Mesodermal cell (in vitro differentiated cells): ENCODE results near the gene HOOK1.
"Not testable (repeated sequence)": the region's sequence is repeated elsewhere in the genome, so short reads cannot be mapped to it uniquely, and the experiment has no call there.

Experiments used
- H3K27ac ChIP-seq: 2 replicates; pipeline ENCODE4 v1.7.0; 2013; ENCODE audit warnings: mild to moderate bottlenecking, low read depth, low read length, moderate library complexity; ENCODE audit not compliant: severe bottlenecking
- H3K36me3 ChIP-seq: 2 replicates; pipeline ENCODE4 v1.7.1; 2013; ENCODE audit warnings: mild to moderate bottlenecking, low read length, moderate library complexity; ENCODE audit not compliant: control insufficient read depth, insufficient read depth
- H3K4me1 ChIP-seq: one replicate; pipeline ENCODE4 v1.7.1; 2013; ENCODE audit warnings: mild to moderate bottlenecking, low read length; ENCODE audit not compliant: insufficient read depth, control insufficient read depth, poor library complexity, severe bottlenecking
- H3K4me3 ChIP-seq: 2 replicates; pipeline ENCODE4 v1.7.0; 2013; ENCODE audit warnings: low read length, control low read depth, mild to moderate bottlenecking; ENCODE audit not compliant: insufficient read depth, poor library complexity, severe bottlenecking; ENCODE audit errors: extremely low read depth
- H3K9me3 ChIP-seq: 2 replicates; pipeline ENCODE4 v1.7.1; 2013; ENCODE audit warnings: mild to moderate bottlenecking, low read length, moderate library complexity; ENCODE audit not compliant: control insufficient read depth
- WGBS, 2 experiments: methylation state at CpG; one replicate each; pipeline ENCODE4 v1.1.5; 2013; ENCODE audit warnings: missing lambda C conversion rate in 2 of 2; ENCODE audit not compliant: insufficient coverage in 2 of 2; 5-methylcytosine and 5-hydroxymethylcytosine counted together

The HOOK1 gene

DNA sequence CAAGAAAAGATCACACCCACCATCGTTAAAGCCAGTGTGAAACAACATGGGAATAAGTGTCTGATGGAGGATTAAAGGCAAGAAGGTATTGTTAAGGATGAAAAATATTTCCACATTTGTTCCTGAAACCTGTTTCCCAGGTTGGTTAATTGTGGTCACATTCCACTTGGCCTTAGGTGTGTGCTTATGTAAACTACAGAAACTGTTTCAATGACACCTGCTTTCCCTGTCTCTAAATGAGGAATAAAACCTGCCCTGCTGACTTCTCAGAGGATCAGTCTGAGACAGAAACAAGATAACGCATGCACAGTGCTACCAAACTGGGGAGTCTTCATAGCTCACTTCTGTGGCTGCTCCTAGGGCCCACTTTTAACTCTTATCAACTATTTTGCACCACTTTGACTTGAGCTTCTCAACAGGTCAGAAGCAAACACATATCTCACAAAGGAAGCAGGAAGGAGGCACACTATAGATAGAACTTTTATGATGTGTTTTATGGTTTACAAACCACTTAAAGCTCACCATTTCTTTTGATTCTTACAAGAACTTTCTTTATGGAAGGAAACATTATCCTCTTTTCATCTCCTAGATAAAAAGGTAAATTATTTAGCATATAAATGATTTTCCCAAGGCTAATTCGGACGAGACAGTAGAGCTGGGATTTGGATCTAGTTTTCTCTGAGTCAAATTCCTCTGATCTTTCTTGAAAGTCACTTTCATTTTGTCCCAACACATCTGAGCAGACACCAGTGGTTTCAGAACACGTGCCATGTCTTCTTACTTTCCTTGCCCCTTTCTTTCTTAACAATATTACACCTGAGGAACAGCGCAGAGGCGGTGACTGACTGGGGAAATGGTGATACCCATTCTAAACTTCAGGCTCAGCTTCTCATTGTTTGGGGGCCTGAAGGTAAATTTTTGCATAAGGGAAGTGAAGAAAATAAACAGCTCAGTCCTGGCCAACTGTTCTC is 78.4 kb downstream of the HOOK1 start:
- H3K9me3 ChIP-seq: peaks cover 15% of the 10 kb centered on the region
- H3K4me3 ChIP-seq: no peak overlapping the region
- H3K4me1 ChIP-seq: no peaks in the 10 kb centered on the region
- H3K36me3 ChIP-seq: no peaks in the 10 kb centered on the region
- H3K27ac ChIP-seq: no peak overlapping the region
- WGBS, 2 experiments: 94 to 100% methylated on average over 1 to 4 of the region's 7 CpGs

DNA sequence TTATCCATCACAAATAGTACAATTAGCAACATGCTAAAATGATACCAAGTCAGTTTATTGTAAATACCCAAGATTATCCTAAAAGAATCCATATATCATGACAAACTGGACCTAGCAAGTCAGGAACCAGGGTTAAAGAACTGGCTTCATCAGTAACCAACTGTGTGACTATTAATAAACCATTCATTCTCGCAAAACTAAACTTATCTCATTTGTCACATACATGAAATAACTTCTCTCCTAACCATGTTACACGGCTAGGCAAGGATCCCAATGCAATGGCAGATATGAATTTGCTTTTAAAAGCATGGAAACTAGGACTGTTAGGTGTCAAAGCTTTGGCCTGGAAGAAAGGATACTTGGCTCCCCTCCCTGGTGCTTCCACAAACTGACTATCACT is 82.4 kb downstream of the HOOK1 start:
- no peak overlapping the region for H3K27ac ChIP-seq

DNA sequence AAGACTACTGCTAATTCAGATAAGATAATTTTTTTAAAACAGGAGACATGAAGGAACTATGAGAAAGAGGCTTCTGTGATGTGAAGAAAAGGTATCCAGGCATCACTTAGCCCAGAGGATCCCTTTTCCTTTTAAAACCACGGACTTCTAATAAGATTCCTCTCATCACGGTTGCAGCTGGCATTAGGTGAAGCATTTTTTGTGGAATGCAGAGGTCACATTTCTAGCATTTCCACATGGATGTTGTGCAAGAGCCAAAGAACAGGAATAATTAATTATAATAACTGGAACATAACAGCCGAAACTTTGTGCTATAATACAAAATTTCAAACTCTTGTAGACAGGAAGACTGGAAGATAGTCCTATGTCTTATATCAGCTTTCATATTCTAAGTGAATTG is 84.2 kb downstream of the HOOK1 start:
- Histone ChIP-seq H3K9me3 (no peaks in the 10 kb centered on the region), H3K4me1 (no peaks in the 10 kb centered on the region), H3K4me3 (no peak overlapping the region), H3K36me3 (no peaks in the 10 kb centered on the region), H3K27ac (no peak overlapping the region)
- no CpG with 5 or more reads among the region's 3 CpGs for whole genome bisulfite sequencing, 2 experiments

More for the DNA sequence above, 82.4 kb downstream of the HOOK1 start:
- Histone ChIP-seq H3K36me3 (no peaks in the 10 kb centered on the region), H3K9me3 (no peaks in the 10 kb centered on the region), H3K4me3 (no peak overlapping the region), H3K4me1 (no peaks in the 10 kb centered on the region)
- no CpG with 5 or more reads among the region's 2 CpGs for WGBS, 2 experiments

DNA sequence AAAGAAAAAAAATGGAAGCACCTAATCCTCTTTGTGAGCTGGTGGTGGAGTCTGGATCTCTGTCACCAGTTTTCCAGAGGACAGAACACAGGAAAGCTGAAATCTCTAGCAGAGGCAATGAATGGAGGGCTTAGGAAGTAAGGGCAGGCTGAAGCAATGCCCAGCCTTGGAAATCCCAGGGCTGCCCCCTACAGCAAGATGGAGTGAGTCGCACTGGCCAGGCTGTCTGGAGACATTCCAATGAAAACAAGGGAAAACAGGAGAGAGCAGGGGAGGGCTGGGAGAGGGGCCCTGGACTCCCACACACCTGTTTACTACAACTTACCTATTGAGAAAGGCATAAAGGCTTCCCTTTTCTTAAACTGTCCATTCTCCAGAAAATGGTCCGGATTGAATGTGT is 85.9 kb downstream of the HOOK1 start:
- H3K36me3 ChIP-seq: no peaks in the 10 kb centered on the region
- WGBS, 2 experiments: 100% methylated on average over 1 of the region's 2 CpGs
- no peaks in the 10 kb centered on the region for H3K4me1 ChIP-seq
- no peak overlapping the region for H3K4me3 ChIP-seq
- no peaks in the 10 kb centered on the region for H3K9me3 ChIP-seq
- H3K27ac ChIP-seq: no peak overlapping the region

DNA sequence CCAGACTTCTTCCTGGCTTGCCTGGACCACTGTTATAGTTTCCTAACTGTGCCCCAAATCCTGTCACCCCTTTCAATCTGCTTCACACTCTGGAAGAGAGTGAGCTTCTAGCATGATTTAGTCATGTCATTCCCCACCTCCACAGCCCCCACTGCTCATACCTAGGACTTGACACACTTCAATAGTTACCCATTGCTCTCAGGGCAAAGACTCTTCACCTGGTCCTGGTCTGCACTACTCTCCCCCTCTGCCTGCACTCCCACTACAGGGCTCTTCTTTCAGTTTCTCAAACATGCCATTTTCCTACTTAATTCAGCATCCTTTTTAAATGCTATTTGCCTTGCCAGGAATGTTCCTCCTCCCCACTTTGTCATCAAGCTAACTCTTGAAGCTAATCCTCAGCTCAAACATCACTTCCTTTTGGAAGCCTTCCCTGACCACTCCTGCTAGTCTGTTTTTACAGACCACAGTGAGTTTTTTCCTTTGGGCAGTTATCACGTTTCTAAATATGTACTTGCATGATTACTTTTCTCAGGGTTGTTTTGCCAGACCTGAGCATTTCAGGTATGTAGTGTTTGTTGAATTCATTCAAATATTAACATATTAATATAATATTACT is 87.1 kb downstream of the HOOK1 start:
- H3K4me1 ChIP-seq: no peaks in the 10 kb centered on the region
- H3K27ac ChIP-seq: no peak overlapping the region
- H3K9me3 ChIP-seq: no peaks in the 10 kb centered on the region
- no peak overlapping the region for H3K4me3 ChIP-seq
- H3K36me3 ChIP-seq: no peaks in the 10 kb centered on the region
- WGBS, 2 experiments: no CpG with 5 or more reads among the region's 1 CpG

DNA sequence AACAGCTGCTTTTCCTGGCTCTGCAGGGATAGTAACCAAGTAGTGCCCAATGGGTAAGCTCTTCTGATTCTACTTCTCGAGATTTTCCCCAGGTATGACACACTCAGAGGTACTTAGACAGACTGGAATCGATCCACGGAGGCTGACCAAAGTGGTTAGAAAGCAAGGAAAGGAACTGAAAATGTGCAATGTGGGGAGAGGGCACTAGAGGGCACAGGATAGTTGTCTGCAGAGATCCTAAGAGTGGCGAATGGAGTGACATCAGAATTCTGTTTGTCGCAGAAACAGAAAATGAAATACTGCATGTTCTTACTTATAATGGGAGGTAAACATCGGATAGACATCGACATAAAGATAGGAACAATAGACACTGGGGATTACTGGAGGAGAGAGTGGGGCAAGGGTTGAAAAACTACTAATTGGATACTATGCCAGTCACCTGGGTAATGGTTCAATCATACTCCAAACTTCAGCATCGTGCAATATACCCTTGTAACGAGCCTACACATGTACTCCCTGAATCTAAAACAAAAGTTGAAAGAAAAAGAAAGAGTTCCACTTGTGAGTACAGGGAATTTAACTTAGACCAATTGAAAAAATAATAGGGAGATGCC is 88.5 kb downstream of the HOOK1 start:
- WGBS, 2 experiments: 50 to 54% methylated on average over 5 to 7 of the region's 9 CpGs
- Histone ChIP-seq H3K4me3 (no peak overlapping the region), H3K4me1 (no peaks in the 10 kb centered on the region), H3K36me3 (no peaks in the 10 kb centered on the region), H3K9me3 (no peaks in the 10 kb centered on the region), H3K27ac (no peak overlapping the region)

DNA sequence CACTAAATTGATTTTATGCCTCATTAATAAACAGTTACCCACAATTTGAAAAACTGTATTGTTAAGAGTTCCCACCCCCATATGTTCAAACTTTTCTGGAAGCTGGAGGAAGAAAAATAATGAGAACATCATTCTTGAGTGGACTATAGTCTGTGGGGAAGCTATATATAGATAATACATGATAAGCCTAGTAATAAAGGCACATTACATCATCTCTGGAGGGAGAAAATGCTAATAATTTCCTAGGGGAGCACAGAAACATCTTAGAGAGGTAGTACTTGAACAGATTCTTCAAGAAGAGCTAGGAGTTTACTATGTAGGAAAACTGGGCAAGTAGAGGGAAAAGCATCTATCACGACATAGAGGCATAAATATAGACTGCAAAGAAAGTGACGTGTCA is 92.2 kb downstream of the HOOK1 start:
- 86 to 91% methylated on average over 2 of the region's 2 CpGs for WGBS, 2 experiments
- no peaks in the 10 kb centered on the region for H3K9me3 ChIP-seq
- no peaks in the 10 kb centered on the region for H3K36me3 ChIP-seq
- no peak overlapping the region for H3K4me3 ChIP-seq
- no peaks in the 10 kb centered on the region for H3K4me1 ChIP-seq
- H3K27ac ChIP-seq: no peak overlapping the region

DNA sequence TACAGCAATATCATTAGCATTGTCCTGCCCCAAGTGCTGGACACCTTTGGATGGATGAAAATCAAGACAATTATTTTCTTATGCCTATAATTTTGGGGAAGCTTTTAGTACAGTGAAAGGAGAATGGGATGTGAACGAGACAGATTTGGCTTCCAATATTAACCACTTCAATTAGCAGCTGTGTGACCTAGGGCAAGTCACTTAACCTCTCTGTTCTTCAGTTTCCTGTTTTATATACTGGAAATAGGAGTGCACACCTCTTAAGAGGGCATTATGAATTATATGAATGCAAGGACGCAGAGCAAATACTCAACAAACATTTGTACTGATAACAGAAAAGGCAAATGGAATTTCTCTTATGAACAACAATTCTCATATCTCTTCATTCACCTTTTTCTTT is 93.3 kb downstream of the HOOK1 start:
- Histone ChIP-seq H3K36me3 (no peaks in the 10 kb centered on the region), H3K4me1 (no peaks in the 10 kb centered on the region), H3K4me3 (no peak overlapping the region), H3K27ac (no peak overlapping the region), H3K9me3 (no peaks in the 10 kb centered on the region)
- 80% methylated on average over 1 of the region's 2 CpGs; no CpG with 5 or more reads in 1 of the 2 experiments for WGBS, 2 experiments

DNA sequence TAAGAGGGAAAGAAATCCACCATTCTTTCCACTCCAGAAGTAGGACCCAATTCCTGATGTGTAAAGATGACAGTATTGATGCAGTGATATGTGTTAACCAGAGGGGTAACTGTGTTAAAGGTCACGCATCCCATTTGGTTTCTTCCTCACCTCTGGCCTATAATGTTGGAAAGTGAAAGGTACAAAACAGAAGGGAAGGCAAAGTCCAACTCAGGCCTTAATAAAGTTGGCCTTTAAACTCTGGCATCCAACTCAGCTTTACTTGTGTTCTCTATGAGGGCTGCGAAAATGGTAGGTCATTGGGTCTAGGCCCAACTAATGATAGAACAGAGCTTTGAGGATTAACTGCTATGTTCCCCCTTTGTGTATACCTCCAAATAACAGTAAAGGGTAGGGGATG is 93.9 kb downstream of the HOOK1 start:
- Histone ChIP-seq H3K36me3 (no peaks in the 10 kb centered on the region), H3K27ac (no peak overlapping the region), H3K4me3 (no peak overlapping the region), H3K4me1 (no peaks in the 10 kb centered on the region), H3K9me3 (no peaks in the 10 kb centered on the region)
- 100% methylated on average over 1 of the region's 2 CpGs; no CpG with 5 or more reads in 1 of the 2 experiments for WGBS, 2 experiments

DNA sequence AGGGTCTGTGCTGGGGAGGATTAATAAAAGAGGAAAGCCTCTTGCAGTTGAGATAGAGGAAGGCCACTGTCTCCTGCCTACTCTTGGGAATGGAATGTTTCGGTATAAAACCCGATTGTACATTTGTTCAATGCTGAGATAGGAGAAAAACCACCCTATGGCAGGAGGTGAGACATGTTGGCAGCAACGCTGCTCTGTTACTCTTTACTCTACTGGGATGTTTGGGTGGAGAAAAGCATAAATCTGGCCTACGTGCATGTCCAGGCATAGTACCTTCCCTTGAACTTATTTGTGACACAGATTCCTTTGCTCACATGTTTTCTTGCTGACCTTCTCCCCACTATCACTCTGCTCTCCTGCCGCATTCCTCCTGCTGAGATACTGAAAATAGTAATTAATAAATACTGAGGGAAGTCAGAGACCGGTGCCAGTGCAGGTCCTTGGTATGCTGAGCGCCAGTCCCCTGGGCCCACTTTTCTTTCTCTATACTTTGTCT is 100.1 kb downstream of the HOOK1 start:
- H3K36me3 ChIP-seq, H3K4me3 ChIP-seq, H3K9me3 ChIP-seq, H3K4me1 ChIP-seq, H3K27ac ChIP-seq: not testable (repeated sequence)
- WGBS, 2 experiments: 72 to 92% methylated on average over 2 to 6 of the region's 7 CpGs
